Measurements from ENCODE around the gene IGFBP2. TPM values are rescaled to one million over a fixed set of nuclear protein-coding genes. Genes with fewer than 3 reads are reported as not detected.
A peak's percentile ranks its signal among the peaks of the same experiment; 100 is the strongest.

Gene IGFBP2
- total and polyA plus RNA-seq, 2 experiments from 2014 or later, result 177 to 364 TPM

DNA sequence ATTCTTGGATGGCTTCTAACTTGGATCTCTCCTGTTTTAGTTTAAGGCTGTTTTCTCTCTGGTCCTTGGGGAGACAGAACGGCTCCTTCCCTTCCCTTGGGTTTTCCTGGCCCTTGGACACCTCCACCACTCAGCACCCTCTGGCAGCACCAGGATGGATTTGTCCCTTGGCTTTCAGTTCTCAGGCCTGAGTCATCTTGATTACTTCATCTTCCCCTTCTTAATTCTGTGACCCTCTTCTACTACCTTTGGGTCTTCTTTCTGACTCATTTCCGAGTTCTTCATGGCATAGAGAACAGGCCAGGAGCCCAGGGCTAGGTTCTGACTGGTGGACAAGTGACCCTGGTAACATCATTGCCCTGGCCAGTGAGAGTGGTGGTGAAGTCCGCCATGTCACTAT, 14.9 kb downstream of the IGFBP2 start:
- H2AFZ ChIP-seq, result no peak overlapping the region
- peaks cover 95% of the 10 kb centered on the region for H3K79me2 ChIP-seq (replicated peaks; ENCODE audit: insufficient read depth)
- no peaks in the 10 kb centered on the region for H3K36me3 ChIP-seq (ENCODE audit: insufficient read depth)
- H3K36me3 Mint-ChIP-seq (ENCODE audit: low read depth), result peaks cover 55% of the 10 kb centered on the region
- peaks cover 66% of the 10 kb centered on the region for H3K4me1 Mint-ChIP-seq
- ATAC-seq (no peak), DNase-seq (ENCODE audit: low spot score) (no peak)
- H3K27me3 Mint-ChIP-seq (ENCODE audit: insufficient read depth, low read depth, poor library complexity), result peaks cover 8% of the 10 kb centered on the region
- H4K20me1 ChIP-seq (replicated peaks; ENCODE audit: insufficient read depth), result peaks cover 22% of the 10 kb centered on the region
- H3K27ac Mint-ChIP-seq, result no peak overlapping the region
- no peaks in the 10 kb centered on the region; the same call in 1 of the 2 replicates for H3K9me2 ChIP-seq (ENCODE audit: insufficient read depth)
- peaks cover 31% of the 10 kb centered on the region for H3K4me1 ChIP-seq (ENCODE audit: insufficient read depth)
- no peaks in the 10 kb centered on the region for H3K27me3 ChIP-seq (ENCODE audit: insufficient read depth)
- no peak for TF ChIP-seq STAT1 (IDR thresholded peaks at IDR 0.05; ENCODE audit: unreplicated experiment)
- no peak for TF ChIP-seq ZNF114 (CRISPR knock-in tag; IDR thresholded peaks at IDR 0.05)
- no peak overlapping the region for H3K4me3 Mint-ChIP-seq
- H3K4me2 ChIP-seq, result no peak overlapping the region
- H3F3A ChIP-seq (replicated peaks; ENCODE audit: low read depth), result no peaks in the 10 kb centered on the region
- H3K4me3 ChIP-seq, result no peak overlapping the region
- peaks cover 6% of the 10 kb centered on the region for H3K9me3 Mint-ChIP-seq
- H3K27ac ChIP-seq (ENCODE audit: low read depth), result no peak overlapping the region

DNA sequence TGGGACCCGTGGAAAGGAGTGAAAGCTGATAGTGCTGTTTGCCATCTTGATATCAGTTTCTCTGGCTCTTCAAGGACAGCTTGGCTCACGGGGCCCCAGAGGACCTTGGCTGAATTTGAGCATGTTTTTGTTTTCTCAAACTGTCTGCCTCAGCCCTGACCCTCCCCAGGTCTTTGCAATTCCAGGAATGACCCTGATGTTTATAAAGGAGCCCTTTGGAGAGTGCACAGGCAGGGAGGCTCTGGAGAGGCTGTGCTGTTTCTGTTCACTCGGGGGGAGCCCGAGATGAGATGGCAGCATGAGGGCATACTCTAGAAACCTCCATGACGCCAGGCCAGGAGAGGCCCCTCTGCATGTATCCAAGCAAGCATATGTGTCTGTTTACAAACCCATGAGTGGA, 16.4 kb downstream of the IGFBP2 start:
- Histone ChIP-seq H3K4me1 (ENCODE audit: insufficient read depth) (peaks cover 16% of the 10 kb centered on the region), H3K4me2 (0 out of 2 replicates have a peak overlapping the region, but pooled peaks have one; percentile 38), H3K36me3 (ENCODE audit: insufficient read depth) (no peaks in the 10 kb centered on the region), H4K20me1 (replicated peaks; ENCODE audit: insufficient read depth) (peaks cover 33% of the 10 kb centered on the region), H3K79me2 (replicated peaks; ENCODE audit: insufficient read depth) (peaks cover 95% of the 10 kb centered on the region), H3K27ac (ENCODE audit: low read depth) (peak overlapping the region; percentile 39; the same call in 1 of the 2 replicates), H3F3A (replicated peaks; ENCODE audit: low read depth) (no peaks in the 10 kb centered on the region), H2AFZ (no peak overlapping the region), H3K9me2 (ENCODE audit: insufficient read depth) (no peaks in the 10 kb centered on the region; the same call in 1 of the 2 replicates), H3K4me3 (no peak overlapping the region), H3K27me3 (ENCODE audit: insufficient read depth) (no peaks in the 10 kb centered on the region)
- no peak overlapping the region for H3K4me3 Mint-ChIP-seq
- TF ChIP-seq NANOG (IDR thresholded peaks at IDR 0.05; ENCODE audit: borderline replicate concordance) (no peak), CREB1 (CRISPR knock-in tag; IDR thresholded peaks at IDR 0.05; ENCODE audit: low read depth) (no peak), REST (IDR thresholded peaks at IDR 0.05; ENCODE audit: unreplicated experiment) (no peak), EZH2 (IDR thresholded peaks at IDR 0.05; ENCODE audit: low read depth, unreplicated experiment) (no peak), POLR2AphosphoS5 (IDR thresholded peaks at IDR 0.05; ENCODE audit: low read depth) (no peak), EZH2phosphoT487 (IDR thresholded peaks at IDR 0.05; ENCODE audit: unreplicated experiment) (no peak), ZNF114 (CRISPR knock-in tag; IDR thresholded peaks at IDR 0.05) (no peak), ETS1 (IDR thresholded peaks at IDR 0.05) (no peak), ZNF331 (CRISPR knock-in tag; IDR thresholded peaks at IDR 0.05; ENCODE audit: low read depth) (no peak)
- TF ChIP-seq, protein P1, sequence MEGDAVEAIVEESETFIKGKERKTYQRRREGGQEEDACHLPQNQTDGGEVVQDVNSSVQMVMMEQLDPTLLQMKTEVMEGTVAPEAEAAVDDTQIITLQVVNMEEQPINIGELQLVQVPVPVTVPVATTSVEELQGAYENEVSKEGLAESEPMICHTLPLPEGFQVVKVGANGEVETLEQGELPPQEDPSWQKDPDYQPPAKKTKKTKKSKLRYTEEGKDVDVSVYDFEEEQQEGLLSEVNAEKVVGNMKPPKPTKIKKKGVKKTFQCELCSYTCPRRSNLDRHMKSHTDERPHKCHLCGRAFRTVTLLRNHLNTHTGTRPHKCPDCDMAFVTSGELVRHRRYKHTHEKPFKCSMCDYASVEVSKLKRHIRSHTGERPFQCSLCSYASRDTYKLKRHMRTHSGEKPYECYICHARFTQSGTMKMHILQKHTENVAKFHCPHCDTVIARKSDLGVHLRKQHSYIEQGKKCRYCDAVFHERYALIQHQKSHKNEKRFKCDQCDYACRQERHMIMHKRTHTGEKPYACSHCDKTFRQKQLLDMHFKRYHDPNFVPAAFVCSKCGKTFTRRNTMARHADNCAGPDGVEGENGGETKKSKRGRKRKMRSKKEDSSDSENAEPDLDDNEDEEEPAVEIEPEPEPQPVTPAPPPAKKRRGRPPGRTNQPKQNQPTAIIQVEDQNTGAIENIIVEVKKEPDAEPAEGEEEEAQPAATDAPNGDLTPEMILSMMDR (conservative IDR thresholded peaks at IDR 0.05; ENCODE audit: low read depth in 2 of 2), result no peak
- H3K36me3 Mint-ChIP-seq (ENCODE audit: low read depth), result peaks cover 41% of the 10 kb centered on the region
- H3K27me3 Mint-ChIP-seq (ENCODE audit: insufficient read depth, low read depth, poor library complexity), result peaks cover 2% of the 10 kb centered on the region
- H3K4me1 Mint-ChIP-seq, result peaks cover 57% of the 10 kb centered on the region
- H3K27ac Mint-ChIP-seq, result no peak overlapping the region
- H3K9me3 Mint-ChIP-seq, result peaks cover 6% of the 10 kb centered on the region
- DNase-seq (ENCODE audit: low spot score) (no peak), ATAC-seq (no peak)
